ENCODE data around the gene MERTK.

The MERTK gene

GRCh38 chr2:111970453-111970852, 72.0 kb downstream of the MERTK start:
- Histone ChIP-seq H3K27me3 (no peaks in the 10 kb centered on the region), H4K20me1 (peaks cover 0 to 18% (median 0%) of the 10 kb centered on the region in 11 experiments; a peak in 2 of 22 replicates), H3K4me3 (no peak overlapping the region), H3K27ac (no peak overlapping the region), H3K36me3 (peaks cover 0 to 92% (median 0%) of the 10 kb centered on the region in 11 experiments; a peak in 6 of 22 replicates), H3K9ac (no peak overlapping the region), H3K9me3 (replicated peaks in 1 of 11) (peaks cover 0 to 6% (median 0%) of the 10 kb centered on the region in 11 experiments; a peak in 2 of 22 replicates), H3K4me1 (peaks cover 11 to 40% (median 15%) of the 10 kb centered on the region in 10 experiments), H3K4me2 (no peak overlapping the region)
- no peak for TF ChIP-seq Cebpa-rat (IDR thresholded peaks at IDR 0.05)

GRCh38 chr2:111972955-111973565, 74.7 kb downstream of the MERTK start:
- Histone ChIP-seq H3K4me3 (no peak overlapping the region), H3K4me2 (peak overlapping the region; percentile 25 to 69 (median 58)), H3K9ac (no peak overlapping the region), H3K27me3 (no peaks in the 10 kb centered on the region), H3K4me1 (peaks cover 11 to 26% (median 15%) of the 10 kb centered on the region in 10 experiments), H4K20me1 (no peaks in the 10 kb centered on the region), H3K36me3 (peaks cover 0 to 91% (median 0%) of the 10 kb centered on the region in 11 experiments; a peak in 7 of 22 replicates), H3K9me3 (replicated peaks in 1 of 11) (peaks cover 11 to 30% (median 15%) of the 10 kb centered on the region in 11 experiments; a peak in 20 of 22 replicates), H3K27ac (peak overlapping the region in 7 of 11 experiments; percentile 3 to 43 (median 33); a peak in 6 of 22 replicates)
- no peak for TF ChIP-seq Cebpa-rat (IDR thresholded peaks at IDR 0.05)

- H3K4me3 ChIP-seq: no peak overlapping the region
- no peaks in the 10 kb centered on the region for H4K20me1 ChIP-seq
- peaks cover 11 to 26% (median 15%) of the 10 kb centered on the region in 10 experiments for H3K4me1 ChIP-seq
- TF ChIP-seq Cebpa-rat (IDR thresholded peaks at IDR 0.05): no peak
- no peak overlapping the region for H3K27ac ChIP-seq
- no peak overlapping the region for H3K9ac ChIP-seq
- peaks cover 0 to 91% (median 0%) of the 10 kb centered on the region in 11 experiments; a peak in 7 of 22 replicates for H3K36me3 ChIP-seq
- H3K27me3 ChIP-seq: no peaks in the 10 kb centered on the region
- peak overlapping the region; percentile 25 to 69 (median 58); a peak in 19 of 22 replicates for H3K4me2 ChIP-seq
- H3K9me3 ChIP-seq (replicated peaks in 1 of 11): peaks cover 14 to 36% (median 18%) of the 10 kb centered on the region in 11 experiments; a peak in 20 of 22 replicates
These were observed 75.3 kb downstream of the MERTK start for GRCh38 chr2:111973701-111974100.

GRCh38 chr2:111975053-111975552, 76.7 kb downstream of the MERTK start:
- Histone ChIP-seq H3K27me3 (no peaks in the 10 kb centered on the region), H3K27ac (no peak overlapping the region), H4K20me1 (0 out of 22 replicates have a peak, but pooled peaks cover 0 to 5% (median 0%) of the 10 kb centered on the region in 11 experiments), H3K4me2 (no peak overlapping the region; a peak in 1 of 22 replicates), H3K36me3 (peaks cover 0 to 91% (median 0%) of the 10 kb centered on the region in 11 experiments; a peak in 7 of 22 replicates), H3K4me3 (no peak overlapping the region), H3K9ac (no peak overlapping the region), H3K9me3 (replicated peaks in 1 of 11) (peaks cover 14 to 36% (median 18%) of the 10 kb centered on the region in 11 experiments; a peak in 20 of 22 replicates), H3K4me1 (peaks cover 11 to 30% (median 15%) of the 10 kb centered on the region in 10 experiments)
- TF ChIP-seq Cebpa-rat (IDR thresholded peaks at IDR 0.05): no peak

- H3K27me3 ChIP-seq: no peaks in the 10 kb centered on the region
- H3K9ac ChIP-seq: no peak overlapping the region
- peaks cover 11 to 30% (median 15%) of the 10 kb centered on the region in 10 experiments for H3K4me1 ChIP-seq
- no peak overlapping the region for H3K4me3 ChIP-seq
- H3K9me3 ChIP-seq (replicated peaks in 1 of 11): peaks cover 14 to 36% (median 18%) of the 10 kb centered on the region in 11 experiments; a peak in 20 of 22 replicates
- H3K4me2 ChIP-seq: no peak overlapping the region
- no peak for TF ChIP-seq Cebpa-rat (IDR thresholded peaks at IDR 0.05)
- no peak overlapping the region for H3K27ac ChIP-seq
- peaks cover 0 to 95% (median 0%) of the 10 kb centered on the region in 11 experiments; a peak in 7 of 22 replicates for H3K36me3 ChIP-seq
- 0 out of 22 replicates have a peak, but pooled peaks cover 0 to 5% (median 0%) of the 10 kb centered on the region in 11 experiments for H4K20me1 ChIP-seq
These were observed 77.4 kb downstream of the MERTK start for GRCh38 chr2:111975819-111976218.

- Histone ChIP-seq H3K4me2 (no peak overlapping the region), H4K20me1 (peaks cover 0 to 5% (median 0%) of the 10 kb centered on the region in 11 experiments; a peak in 1 of 22 replicates), H3K9me3 (replicated peaks in 1 of 11) (peaks cover 14 to 36% (median 18%) of the 10 kb centered on the region in 11 experiments; a peak in 20 of 22 replicates), H3K9ac (no peak overlapping the region), H3K4me1 (peaks cover 11 to 23% (median 14%) of the 10 kb centered on the region in 10 experiments), H3K36me3 (peaks cover 0 to 99% (median 0%) of the 10 kb centered on the region in 11 experiments; a peak in 7 of 22 replicates), H3K27me3 (no peaks in the 10 kb centered on the region), H3K27ac (no peak overlapping the region), H3K4me3 (no peak overlapping the region)
- TF ChIP-seq Cebpa-rat (IDR thresholded peaks at IDR 0.05): no peak
These were observed 78.8 kb downstream of the MERTK start for GRCh38 chr2:111977240-111977639.

GRCh38 chr2:111978452-111979170, 80.2 kb downstream of the MERTK start:
- Histone ChIP-seq H3K4me3 (no peak overlapping the region), H3K9me3 (replicated peaks in 1 of 11) (peaks cover 14 to 36% (median 18%) of the 10 kb centered on the region in 11 experiments; a peak in 20 of 22 replicates), H3K36me3 (peaks cover 0 to 99% (median 0%) of the 10 kb centered on the region in 11 experiments; a peak in 7 of 22 replicates), H3K4me2 (no peak overlapping the region), H3K4me1 (peaks cover 0 to 9% (median 4%) of the 10 kb centered on the region in 10 experiments; a peak in 16 of 20 replicates), H3K9ac (no peak overlapping the region), H3K27me3 (no peaks in the 10 kb centered on the region), H4K20me1 (peaks cover 0 to 5% (median 0%) of the 10 kb centered on the region in 11 experiments; a peak in 1 of 22 replicates), H3K27ac (no peak overlapping the region)
- no peak for TF ChIP-seq Cebpa-rat (IDR thresholded peaks at IDR 0.05)

GRCh38 chr2:111981666-111982065, 83.3 kb downstream of the MERTK start:
- Histone ChIP-seq H3K27me3 (no peaks in the 10 kb centered on the region), H3K9me3 (replicated peaks in 1 of 11) (peaks cover 10 to 20% (median 15%) of the 10 kb centered on the region in 11 experiments; a peak in 19 of 22 replicates), H3K4me1 (peaks cover 0 to 6% (median 0%) of the 10 kb centered on the region in 10 experiments; a peak in 2 of 20 replicates), H3K9ac (no peak overlapping the region), H3K4me3 (no peak overlapping the region), H3K4me2 (no peak overlapping the region), H4K20me1 (peaks cover 0 to 5% (median 0%) of the 10 kb centered on the region in 11 experiments; a peak in 1 of 22 replicates), H3K27ac (no peak overlapping the region), H3K36me3 (peaks cover 0 to 100% (median 0%) of the 10 kb centered on the region in 11 experiments; a peak in 7 of 22 replicates)
- no peak for TF ChIP-seq Cebpa-rat (IDR thresholded peaks at IDR 0.05)
